Mammary epithelial cell (primary cell): ENCODE measurements around the gene POU2F1.

Experiments
- EZH2 ChIP-seq: IDR thresholded peaks from 2 replicates; pipeline ENCODE4 v1.6.1; 2012; ENCODE audit warnings: low read length, inconsistent platforms, borderline replicate concordance
- TF ChIP-seq, protein P1 (sequence below), 2 donors: IDR thresholded peaks in 1 of 2; conservative IDR thresholded peaks in 1 of 2; 2 replicates each; pipeline ENCODE4 v1.5.1; 2011 to 2012; ENCODE audit warnings: inconsistent platforms in 2 of 2, low read length in 2 of 2, mild to moderate bottlenecking in 2 of 2, control low read depth in 1 of 2, low read depth in 1 of 2; ENCODE audit not compliant: insufficient read depth in 1 of 2; ENCODE audit errors: extremely low read depth in 1 of 2

DNA sequence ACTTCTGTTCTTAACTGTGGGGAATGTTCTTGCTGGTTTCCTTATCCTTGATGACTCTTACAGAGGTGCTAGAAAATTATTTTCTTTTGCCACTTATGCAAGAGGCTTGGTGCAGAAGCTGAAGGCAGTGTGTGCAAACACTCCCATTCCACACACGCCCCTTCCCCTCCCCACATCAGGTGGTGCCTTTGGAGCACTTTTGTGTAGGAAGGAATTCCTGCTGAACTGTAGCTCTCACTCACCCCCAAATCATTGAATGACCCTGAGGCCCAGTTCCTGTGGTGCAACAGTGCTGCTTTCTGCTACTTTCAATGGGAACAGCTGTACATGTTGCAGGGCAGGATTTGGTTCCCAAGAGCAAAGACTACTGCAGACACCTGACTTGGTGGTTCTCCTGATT is 195.8 kb downstream of the POU2F1 start:
- TF ChIP-seq, protein P1, sequence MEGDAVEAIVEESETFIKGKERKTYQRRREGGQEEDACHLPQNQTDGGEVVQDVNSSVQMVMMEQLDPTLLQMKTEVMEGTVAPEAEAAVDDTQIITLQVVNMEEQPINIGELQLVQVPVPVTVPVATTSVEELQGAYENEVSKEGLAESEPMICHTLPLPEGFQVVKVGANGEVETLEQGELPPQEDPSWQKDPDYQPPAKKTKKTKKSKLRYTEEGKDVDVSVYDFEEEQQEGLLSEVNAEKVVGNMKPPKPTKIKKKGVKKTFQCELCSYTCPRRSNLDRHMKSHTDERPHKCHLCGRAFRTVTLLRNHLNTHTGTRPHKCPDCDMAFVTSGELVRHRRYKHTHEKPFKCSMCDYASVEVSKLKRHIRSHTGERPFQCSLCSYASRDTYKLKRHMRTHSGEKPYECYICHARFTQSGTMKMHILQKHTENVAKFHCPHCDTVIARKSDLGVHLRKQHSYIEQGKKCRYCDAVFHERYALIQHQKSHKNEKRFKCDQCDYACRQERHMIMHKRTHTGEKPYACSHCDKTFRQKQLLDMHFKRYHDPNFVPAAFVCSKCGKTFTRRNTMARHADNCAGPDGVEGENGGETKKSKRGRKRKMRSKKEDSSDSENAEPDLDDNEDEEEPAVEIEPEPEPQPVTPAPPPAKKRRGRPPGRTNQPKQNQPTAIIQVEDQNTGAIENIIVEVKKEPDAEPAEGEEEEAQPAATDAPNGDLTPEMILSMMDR (conservative IDR thresholded peaks at IDR 0.05 in 1 of 2, IDR thresholded peaks at IDR 0.05 in 1 of 2; ENCODE audit: extremely low read depth in 1 of 2, insufficient read depth in 1 of 2, low read depth in 1 of 2, low read length in 2 of 2), result no peak
- no peak for TF ChIP-seq EZH2
